ENCODE measurements around the gene LRIF1.
"Not testable (repeated sequence)": the region's sequence is repeated elsewhere in the genome, so short reads cannot be mapped to it uniquely, and the experiment has no call there.

LRIF1 gene, protein sequence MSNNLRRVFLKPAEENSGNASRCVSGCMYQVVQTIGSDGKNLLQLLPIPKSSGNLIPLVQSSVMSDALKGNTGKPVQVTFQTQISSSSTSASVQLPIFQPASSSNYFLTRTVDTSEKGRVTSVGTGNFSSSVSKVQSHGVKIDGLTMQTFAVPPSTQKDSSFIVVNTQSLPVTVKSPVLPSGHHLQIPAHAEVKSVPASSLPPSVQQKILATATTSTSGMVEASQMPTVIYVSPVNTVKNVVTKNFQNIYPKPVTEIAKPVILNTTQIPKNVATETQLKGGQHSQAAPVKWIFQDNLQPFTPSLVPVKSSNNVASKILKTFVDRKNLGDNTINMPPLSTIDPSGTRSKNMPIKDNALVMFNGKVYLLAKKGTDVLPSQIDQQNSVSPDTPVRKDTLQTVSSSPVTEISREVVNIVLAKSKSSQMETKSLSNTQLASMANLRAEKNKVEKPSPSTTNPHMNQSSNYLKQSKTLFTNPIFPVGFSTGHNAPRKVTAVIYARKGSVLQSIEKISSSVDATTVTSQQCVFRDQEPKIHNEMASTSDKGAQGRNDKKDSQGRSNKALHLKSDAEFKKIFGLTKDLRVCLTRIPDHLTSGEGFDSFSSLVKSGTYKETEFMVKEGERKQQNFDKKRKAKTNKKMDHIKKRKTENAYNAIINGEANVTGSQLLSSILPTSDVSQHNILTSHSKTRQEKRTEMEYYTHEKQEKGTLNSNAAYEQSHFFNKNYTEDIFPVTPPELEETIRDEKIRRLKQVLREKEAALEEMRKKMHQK

DNA sequence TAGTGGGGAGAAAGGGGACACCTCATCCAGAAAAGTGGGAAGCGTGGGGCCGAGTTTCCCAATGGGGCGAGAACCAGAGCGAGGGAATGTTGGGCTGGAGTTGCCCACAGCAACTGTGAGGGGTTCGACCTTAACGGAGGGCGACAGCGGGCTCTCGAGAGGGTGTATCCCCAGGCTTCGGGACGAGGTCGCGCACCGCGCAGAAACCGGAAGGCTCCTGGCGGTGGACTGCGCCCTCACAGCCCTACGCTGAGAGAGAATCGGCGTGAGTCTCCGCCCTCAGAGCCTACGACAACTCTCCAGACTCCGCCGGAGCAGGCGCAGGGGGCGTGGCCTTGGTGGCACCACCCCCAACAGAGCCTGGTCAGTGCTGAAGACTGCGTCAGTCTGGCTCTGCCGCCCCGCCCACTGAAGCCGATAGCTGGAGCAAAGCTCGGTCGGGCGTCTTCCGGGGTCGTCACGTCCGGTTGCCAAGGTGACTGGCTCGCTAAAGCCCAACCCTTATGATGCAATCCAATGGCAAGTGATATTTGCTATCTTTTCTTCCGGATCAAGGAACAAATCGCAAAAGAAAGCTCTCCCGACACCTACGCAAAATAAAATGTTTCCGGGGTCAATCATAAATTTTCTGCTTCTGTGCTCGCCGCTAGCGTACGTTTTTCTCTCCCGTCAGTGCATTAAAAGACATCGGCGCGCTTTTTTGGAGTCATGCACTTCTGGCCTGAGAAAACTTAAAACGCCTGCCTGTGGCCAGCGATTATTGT lies at the start of gene LRIF1:
Gene LRIF1, minus strand, starts transcription at position 232 of the 764 bp plus-strand sequence. CDS start 234 bp downstream, outside the sequence.
- peak; percentile 98 for DNase-seq

DNA sequence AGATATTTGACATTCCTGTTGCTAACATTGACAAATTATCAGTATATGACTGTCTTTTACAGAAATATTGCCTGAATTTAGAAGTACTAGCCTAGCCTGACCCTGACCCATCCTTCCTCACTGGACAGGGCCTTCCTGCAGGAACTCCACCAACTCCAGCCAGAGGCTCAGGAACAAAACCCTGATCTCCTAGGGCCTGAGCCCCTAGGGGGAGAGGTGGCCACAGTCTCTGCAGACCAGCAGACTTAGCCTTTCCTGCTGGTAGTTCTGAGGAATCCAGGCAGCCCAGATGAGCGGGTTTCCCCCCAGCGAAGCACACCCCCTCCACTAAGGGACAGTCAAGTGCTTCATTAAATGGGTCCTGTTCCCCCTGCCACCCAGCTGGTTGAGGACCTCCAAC lies 44.3 kb upstream of the LRIF1 start:
- no peak for DNase-seq

DNA sequence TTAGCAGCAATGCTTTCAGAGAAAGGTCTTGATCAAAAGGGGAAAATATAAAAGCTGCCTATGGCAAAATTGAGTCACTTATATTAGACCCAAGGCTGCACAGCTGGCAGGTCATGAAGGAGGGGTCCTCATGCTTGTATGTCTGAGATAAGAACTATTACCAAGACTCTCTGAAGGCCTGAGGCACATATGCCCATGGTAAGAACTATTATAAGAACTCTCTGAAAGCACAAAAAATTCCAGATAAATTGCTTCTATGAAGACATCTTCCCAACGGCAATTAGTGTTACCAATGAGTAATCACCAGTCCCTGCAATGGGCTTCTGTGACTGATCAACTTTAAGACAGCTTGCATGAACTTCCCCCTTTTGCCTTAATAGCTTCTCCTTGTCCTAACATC lies 42.8 kb upstream of the LRIF1 start:
- no peak for DNase-seq

DNA sequence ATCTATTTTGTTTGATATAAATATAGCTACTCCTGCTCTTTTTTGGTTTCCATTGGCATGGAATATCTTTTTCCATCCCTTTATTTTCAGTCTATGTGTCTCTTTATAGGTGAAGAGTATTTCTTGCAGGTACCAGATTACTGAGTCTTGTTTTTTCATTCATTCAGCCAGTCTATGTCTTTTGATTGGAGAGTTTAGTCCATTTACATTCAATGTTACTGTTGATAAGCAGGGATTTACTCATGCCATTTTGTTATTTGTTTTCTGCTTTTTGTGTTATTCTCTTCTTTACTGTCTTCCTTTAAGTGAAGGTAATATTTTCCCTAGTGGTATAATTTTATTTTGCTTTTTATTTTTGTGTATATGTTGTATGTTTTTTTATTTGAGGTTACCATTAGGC lies 35.9 kb upstream of the LRIF1 start:
- DNase-seq, result not testable (repeated sequence)

DNA sequence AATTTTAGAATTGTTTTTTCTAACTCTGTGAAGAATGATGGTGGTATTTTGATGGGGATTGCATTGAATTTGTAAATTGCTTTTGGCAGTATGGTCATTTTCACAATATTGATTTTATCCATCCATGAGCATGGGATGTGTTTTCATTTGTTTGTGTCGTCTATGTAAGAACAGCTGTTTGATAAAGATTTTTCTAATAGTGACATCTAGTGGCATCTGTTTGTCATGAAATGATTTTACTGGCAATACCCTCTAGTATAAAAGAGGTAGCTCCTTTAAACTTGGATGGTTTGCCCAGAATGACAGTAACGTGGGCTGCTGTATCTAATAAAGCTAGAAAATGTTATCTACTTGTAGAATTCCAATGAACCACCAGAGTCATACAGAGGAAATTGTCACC lies 28.6 kb upstream of the LRIF1 start:
- DNase-seq, result peak; percentile 31

DNA sequence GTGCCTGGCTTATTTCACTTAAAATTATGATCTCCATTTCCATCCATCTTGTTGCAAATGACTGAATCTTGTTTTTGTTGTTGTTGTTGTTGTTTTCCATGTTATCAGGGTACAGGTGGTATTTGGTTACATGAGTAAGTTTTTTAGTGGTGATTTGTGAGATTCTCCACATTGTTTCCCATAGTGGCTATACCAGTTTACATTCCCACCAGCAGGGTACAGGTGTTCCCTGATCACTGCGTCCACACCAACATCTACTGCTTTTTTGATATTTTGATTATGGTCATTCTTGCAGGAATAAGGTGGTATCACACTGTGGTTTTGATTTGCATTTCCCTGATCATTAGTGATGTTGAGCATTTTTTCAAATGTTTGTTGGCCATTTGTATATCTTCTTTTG lies 27.6 kb upstream of the LRIF1 start:
- DNase-seq, result not testable (repeated sequence)

DNA sequence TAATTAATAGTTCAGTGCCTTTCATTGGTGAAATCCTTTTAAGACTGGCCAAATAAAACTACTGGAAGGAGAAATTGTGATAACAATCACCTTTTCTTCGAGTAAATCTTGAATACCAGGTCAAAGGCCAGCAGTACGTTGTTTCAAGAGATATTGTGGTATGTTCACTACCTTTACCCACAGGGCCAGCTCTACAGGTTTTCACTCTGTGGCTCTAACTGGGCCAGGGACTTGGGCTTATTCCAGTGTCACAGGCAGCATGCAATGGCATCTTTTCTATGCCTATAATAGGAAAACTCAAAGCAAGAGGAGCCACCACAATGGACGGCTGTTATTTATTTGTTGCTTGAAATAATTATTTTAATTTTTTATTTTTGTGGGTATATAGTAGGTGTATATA lies 26.8 kb upstream of the LRIF1 start:
- no peak for DNase-seq

DNA sequence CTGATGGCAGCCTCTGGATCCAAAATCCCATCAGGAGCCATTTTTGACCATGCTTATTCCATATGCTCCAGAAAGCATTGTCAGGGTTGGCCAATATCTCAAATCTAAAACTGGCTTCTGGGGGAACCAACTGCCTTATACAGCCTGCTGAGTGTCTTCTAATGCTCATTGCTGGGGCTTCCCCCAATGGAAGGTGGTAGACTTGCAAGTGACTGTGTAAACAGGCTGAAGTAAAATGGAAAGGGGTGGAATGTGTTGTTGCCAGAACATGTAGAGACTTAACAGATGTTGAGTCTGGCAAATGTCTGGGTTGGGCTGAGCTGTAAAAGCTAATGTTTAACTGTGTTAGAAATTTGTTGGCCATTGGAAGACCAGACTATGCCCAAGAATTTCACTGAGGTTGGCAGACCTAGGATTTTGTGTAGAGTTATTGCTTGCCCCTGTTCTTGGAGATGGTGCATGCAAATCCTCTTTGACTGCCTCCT lies 22.7 kb upstream of the LRIF1 start:
- DNase-seq, result no peak

DNA sequence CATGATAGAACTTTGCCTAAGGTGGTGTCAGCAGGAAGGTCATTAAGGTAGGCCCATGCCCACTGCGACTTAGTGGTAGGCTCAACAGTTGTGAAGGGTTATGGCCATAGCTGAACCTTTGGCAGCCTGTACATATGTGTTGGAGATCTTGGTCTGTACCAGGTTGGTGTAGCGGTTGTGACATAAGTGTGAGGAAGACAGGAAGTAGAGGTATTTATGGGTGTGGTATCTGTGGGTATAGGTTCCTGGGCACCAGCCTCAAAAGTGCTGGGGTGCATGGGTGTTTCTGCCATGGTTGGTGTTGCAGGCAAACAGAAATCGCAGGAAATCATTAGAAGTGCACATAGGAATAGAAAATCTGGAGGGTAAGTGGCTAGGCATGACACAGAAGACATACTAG lies 18.6 kb upstream of the LRIF1 start:
- no peak for DNase-seq

DNA sequence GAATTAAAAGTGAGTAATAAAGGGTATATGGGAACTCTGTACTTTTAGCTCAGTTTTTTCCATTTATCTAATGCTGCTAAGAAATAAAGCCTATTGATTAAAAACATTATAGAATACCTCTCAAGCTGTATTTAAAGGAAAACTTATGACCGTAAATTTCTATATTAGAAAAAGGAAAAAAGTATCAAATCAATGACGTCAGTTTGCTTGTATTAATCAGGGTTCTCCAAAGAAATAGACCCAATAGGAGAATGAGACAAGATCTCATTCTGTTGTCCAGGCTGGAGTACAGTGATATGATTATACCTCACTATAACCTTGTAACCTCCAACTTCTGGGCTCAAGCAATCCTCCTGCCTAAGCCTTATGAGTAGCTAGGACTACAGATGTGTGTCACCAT lies 15.4 kb upstream of the LRIF1 start:
- no peak for DNase-seq

DNA sequence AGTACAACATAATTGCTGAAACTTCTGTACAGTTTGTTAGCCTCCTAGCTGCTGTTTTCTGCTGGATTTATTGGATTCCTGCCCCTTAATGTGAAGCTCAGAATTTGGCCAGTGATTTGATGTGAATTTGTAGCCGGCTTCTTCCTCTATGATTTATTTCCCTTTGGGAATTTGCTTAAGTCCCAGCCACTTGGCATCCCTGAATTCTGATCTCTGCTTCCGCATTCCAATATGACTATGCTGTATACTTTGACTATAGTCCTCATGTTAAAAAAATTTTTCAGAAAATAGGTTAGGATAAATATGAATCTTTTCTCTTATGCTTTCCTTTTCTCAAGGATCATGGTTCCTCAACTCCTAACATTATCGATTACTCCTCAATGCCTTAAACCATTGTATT lies 12.4 kb upstream of the LRIF1 start:
- DNase-seq, result no peak

DNA sequence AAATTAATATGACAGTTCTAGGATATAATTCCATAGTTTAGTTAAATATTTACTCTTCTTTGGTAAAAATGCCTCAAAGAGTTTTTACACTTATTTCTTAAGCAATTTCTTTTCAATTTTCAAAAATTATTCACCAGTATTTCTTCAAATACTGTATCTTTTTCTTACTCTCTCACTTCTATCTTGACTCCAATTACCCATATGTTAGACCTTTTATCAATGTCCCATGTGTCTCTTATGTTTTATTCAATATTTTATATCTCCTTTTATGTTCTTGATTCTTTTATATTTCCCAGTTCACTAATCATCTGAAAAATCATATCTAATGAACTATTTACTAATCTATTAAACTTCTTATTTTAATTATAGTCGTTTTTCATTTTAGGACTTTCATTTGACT lies 11.5 kb upstream of the LRIF1 start:
- DNase-seq, result no peak

DNA sequence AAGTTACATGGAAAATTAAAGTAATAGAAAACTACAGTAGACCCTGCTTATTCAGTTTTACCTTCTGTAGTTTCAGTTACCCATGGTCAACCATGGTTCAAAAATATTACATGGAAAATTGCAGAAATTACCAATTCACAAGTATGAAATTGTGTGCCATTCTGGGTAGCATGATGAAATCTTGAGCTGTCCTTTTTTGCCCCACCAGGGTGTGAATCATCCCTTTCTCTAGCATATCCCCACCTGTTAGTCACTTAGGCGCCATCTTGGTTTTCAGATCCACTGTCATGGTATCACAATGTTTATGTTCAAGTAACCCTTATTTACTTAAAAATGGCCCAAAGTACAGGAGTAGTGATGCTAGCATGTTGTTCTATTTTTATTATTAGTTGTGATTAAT lies 3.5 kb upstream of the LRIF1 start:
- no peak for DNase-seq

DNA sequence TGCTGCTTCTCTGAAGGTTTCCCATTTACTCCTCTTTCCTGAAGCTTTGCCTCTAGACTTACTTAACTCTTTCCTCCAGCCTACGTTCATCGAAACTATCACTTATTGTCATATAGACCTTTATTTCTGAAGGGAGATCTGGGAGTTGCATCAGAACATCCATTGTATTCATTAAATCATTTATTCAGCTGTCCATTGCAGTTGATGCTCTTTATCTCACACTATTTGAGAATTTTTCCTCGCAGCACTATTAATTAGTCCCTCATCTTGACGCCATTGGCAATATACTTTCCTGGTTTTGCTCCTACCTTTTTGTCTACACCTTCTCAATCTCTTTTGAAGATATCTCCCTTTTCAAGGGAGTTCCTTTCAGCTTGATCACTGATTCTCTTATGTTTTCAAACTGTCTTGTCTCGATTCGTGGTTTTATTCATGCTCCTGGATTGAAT lies 757 bp upstream of the LRIF1 start:
- no peak for DNase-seq

DNA sequence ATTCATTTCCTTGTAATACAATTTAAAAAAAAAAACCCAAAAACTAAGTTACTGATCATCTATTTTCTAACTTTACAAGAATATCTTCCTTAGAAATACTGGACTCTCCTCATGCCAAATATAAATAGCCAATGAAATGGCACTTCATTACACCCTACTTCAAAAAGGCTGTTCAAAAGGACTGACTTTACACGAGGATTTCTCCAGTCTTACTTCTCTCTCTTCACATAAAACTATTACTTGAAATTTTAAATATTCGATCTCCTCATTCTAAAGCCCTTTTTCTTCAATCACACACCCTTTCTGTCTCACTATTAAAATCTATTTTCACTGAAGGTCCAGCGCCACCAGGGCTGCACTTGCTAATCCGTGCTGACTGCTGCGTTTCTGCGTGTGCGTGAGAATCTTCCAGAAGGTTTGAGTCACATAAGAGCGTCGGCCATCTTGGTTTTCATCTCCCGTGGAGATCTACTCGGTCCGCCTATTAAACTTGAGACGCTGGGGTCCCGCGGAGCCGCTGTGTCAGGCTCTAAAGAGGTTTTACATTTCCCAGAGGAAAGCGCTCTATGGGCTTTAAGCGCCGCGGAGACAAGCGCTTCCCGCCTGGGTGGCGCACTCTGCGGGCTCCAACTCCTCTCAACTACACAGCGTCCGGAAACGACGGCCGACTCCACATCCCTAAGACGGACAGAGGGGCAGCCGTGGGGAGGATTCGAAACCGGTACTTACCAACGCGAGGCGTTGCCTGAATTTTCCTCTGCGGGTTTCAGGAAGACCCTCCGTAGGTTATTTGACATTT lies 631 bp downstream of the LRIF1 start:
- peak; percentile 66 for DNase-seq

DNA sequence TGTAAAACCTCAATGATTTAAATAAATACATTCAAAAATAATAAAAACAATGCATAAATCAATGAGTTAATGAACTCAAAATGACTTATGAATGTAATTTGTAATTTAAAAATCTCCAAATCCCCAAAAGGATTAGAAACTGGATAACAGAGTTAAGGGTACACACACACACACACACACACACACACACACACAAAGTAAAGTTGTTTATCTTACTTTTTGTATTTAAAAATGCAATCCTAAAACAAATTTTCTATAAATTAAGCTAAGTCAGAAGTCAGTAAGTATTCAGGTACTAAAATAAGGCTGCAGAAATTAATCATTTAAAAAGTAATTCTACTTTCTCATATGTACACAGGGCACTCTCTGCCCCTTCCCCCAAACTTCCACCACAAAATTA lies 1.8 kb downstream of the LRIF1 start:
- DNase-seq, result no peak

DNA sequence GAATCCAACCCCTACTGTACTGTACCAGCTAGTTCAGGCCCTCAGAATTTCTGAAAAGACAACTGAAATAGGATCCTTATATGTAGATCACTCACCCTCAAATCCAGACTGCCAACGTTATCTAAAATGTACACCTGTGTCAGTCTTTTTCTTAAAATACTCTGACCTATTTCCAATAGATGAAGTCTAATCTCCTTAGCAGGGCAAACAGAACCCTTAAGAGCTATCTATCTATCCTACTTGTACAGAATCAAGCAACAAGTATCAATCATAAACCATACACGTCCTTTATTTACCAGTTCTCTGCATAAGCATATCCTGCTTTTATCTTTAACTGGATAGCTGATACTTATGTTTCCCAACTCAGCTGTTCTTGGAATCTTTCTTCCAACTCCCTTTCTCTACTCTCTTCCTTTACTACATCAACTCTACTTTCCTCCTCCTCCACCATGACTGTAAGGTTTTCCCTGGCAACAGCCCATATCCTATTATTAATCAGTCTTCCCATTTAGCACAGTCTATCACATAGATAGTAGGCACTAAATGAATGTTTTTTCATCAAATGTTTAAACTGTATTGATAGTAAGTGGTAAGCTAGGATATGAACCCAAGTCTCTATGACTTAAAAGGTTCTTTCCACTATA lies 2.8 kb downstream of the LRIF1 start:
- no peak for DNase-seq

DNA sequence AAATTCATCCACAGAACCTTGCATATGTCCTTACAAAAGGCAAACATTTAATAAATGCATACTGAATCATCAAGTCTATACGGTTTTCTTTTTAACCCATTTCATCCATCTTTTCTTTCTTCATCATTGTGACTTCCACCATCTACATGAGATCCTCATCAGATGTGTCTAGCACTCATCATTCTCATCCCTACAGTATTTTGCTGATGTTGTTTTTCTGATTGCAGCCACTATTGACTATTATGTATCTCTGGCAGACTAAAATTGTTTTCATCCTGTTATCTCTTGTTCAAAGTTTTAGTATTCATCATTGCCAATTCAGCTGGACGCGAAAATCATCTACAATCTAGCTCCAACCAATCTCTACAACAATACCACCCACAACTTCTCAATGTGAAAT lies 5.9 kb downstream of the LRIF1 start:
- DNase-seq, result no peak

DNA sequence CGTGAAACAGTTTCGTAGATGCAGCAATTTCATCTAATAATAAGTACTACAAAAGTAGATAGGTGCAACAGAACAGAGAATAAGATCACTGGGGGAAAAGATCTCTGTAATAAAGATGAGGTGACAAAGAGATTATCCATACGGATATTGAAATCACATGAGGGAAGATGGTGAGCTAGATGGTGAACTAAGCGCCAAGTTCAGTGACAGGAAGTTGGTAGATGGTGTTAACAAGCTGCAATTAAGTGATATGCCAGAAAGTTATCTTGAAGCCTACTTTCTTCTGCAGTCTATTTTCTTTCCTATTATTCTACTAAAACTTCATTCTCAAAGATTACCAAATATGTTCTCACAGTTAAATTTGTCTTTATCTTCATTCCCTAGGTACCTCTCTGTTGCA lies 7.1 kb downstream of the LRIF1 start:
- DNase-seq, result no peak

DNA sequence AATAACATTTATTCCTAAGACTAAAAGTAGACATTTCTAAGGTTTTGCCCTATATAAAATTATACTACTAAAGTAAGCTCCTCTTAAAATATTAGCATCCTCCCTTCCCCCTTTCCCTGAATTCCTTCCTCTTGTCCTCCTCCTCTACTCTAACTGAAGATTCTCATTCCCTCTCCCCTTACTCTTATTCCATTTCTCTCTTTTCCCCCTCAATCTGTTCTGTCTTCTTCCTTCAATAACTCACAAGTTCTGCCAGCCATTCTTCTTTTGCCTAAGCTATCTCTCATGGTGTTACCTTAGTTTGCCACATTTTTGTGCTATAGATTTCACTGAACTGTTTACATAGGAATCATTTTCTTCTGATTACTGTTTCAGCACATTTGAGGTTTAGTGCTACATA lies 10.7 kb downstream of the LRIF1 start:
- no peak for DNase-seq

DNA sequence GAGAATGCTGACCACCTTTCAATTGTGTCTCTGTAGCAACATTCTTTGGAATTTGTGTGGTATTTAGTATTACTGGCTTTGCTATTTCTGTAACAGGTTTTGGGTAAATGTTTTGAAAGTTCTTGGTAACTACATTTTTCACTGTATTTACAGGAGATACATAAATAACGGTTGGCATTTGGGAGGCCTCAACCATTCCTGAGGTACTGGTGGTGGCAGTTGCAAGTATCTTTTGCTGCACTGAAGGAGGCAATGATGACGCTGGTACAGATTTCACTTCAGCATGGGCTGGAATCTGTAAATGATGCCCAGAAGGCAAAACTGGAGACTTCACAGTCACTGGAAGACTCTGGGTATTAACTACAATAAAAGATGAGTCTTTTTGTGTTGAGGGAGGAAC lies 11.7 kb downstream of the LRIF1 start:
- no peak for DNase-seq

DNA sequence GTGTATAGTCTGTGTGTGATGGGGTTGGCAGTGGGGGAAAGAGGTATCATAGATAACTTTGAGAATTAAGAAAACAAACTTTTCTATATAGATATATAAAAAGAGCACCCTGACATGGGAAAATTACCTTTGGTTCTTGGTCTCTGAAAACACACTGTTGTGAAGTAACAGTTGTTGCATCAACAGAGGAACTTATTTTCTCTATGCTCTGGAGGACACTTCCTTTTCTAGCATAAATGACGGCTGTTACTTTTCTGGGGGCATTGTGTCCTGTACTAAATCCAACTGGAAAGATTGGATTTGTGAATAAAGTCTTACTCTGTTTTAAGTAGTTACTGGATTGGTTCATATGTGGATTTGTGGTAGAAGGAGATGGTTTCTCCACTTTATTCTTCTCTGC lies 12.6 kb downstream of the LRIF1 start:
- no peak for DNase-seq

All from NCI-H1694 treated with DMSO at 0.1 percent for 48 hours (cell line).